GM23248 (cell line): ENCODE results near the gene PTPRT. TPM values are rescaled to one million over a fixed set of nuclear protein-coding genes. Genes with fewer than 3 reads are reported as not detected.

Experiments used
- DNase-seq: peaks from one replicate; pipeline ENCODE4 v3.0.0-alpha.2; 2015
- H2AFZ ChIP-seq: fragments of 200-600 bp; sonication (generic); 2 replicates; pipeline ENCODE4 v1.6.1; 2016; ENCODE audit warnings: antibody characterized with exemption
- H3F3A ChIP-seq: fragments of 200-600 bp; sonication (generic); 2 replicates; pipeline ENCODE4 v1.6.1; 2016; ENCODE audit warnings: mild to moderate bottlenecking, antibody characterized with exemption, mixed run types; ENCODE audit not compliant: insufficient read depth
- H3K27ac ChIP-seq: fragments of 200-600 bp; sonication (generic); 2 replicates; pipeline ENCODE4 v1.5.1; 2016; ENCODE audit warnings: mild to moderate bottlenecking
- H3K27me3 ChIP-seq: fragments of 200-600 bp; sonication (generic); replicated peaks from 2 replicates; pipeline ENCODE4 v1.6.1; 2016; ENCODE audit warnings: mild to moderate bottlenecking; ENCODE audit not compliant: insufficient read depth
- H3K36me3 ChIP-seq: fragments of 200-600 bp; sonication (generic); 2 replicates; pipeline ENCODE4 v1.6.1; 2016; ENCODE audit warnings: low read depth, mild to moderate bottlenecking
- H3K4me1 ChIP-seq: fragments of 200-600 bp; sonication (generic); 2 replicates; pipeline ENCODE4 v1.6.1; 2016; ENCODE audit warnings: mild to moderate bottlenecking; ENCODE audit not compliant: insufficient read depth
- H3K4me2 ChIP-seq: fragments of 200-600 bp; sonication (generic); one replicate; pipeline ENCODE4 v1.6.1; 2016; ENCODE audit warnings: mild to moderate bottlenecking; ENCODE audit not compliant: unreplicated experiment
- H3K4me3 ChIP-seq: fragments of 200-600 bp; sonication (generic); 2 replicates; pipeline ENCODE4 v1.5.1; 2016; ENCODE audit warnings: mild to moderate bottlenecking
- H3K79me2 ChIP-seq: fragments of 200-600 bp; sonication (generic); 2 replicates; pipeline ENCODE4 v1.6.1; 2016; ENCODE audit warnings: mild to moderate bottlenecking; ENCODE audit not compliant: insufficient read depth
- H3K9ac ChIP-seq: fragments of 200-600 bp; sonication (generic); 2 replicates; pipeline ENCODE4 v1.6.1; 2016; ENCODE audit warnings: mild to moderate bottlenecking
- H3K9me2 ChIP-seq: fragments of 200-600 bp; sonication (generic); 2 replicates; pipeline ENCODE4 v1.6.1; 2016; ENCODE audit warnings: mixed run types, mild to moderate bottlenecking, moderate library complexity; ENCODE audit not compliant: insufficient read depth
- H3K9me3 ChIP-seq: fragments of 200-600 bp; sonication (generic); one replicate; pipeline ENCODE4 v1.6.1; 2017; ENCODE audit warnings: low read depth
- H4K20me1 ChIP-seq: fragments of 200-600 bp; sonication (generic); 2 replicates; pipeline ENCODE4 v1.6.0; 2016; ENCODE audit not compliant: insufficient read depth
- EZH2 ChIP-seq: fragments of 200-600 bp; sonication (generic); IDR thresholded peaks from 2 replicates; pipeline ENCODE4 v1.6.1; 2018; ENCODE audit warnings: antibody characterized with exemption, mild to moderate bottlenecking; ENCODE audit not compliant: insufficient read depth, poor library complexity, severe bottlenecking
- EZH2phosphoT487 ChIP-seq: fragments of 200-600 bp; sonication (generic); IDR thresholded peaks from 2 replicates; pipeline ENCODE4 v1.6.1; 2018; ENCODE audit warnings: antibody characterized with exemption, moderate library complexity, mild to moderate bottlenecking, low read depth; ENCODE audit not compliant: insufficient read depth
- WGBS, 2 experiments: methylation state at CpG; one replicate each; pipeline ENCODE4 v1.1.6; 2015 to 2017; ENCODE audit warnings: low lambda C conversion rate in 2 of 2, low coverage in 1 of 2; ENCODE audit errors: missing lambda C conversion rate in 2 of 2; 5-methylcytosine and 5-hydroxymethylcytosine counted together
- in situ Hi-C: fragments of 300-500 bp; cut with MboI; formaldehyde crosslinking; loops from 2 replicates; pipeline ENCODE4 v1.15.0; 2020
- polyA plus RNA-seq: library from polyadenylated mRNA; unstranded; fragments of >200 nt; fragmentation: Nextera tagmentation; extraction: Ambion mirVana; gene quantifications from 2 replicates; pipeline ENCODE4 v1.2.1, GENCODE V29; 2016
- total RNA-seq: library from RNA; depleted of rRNA; stranded (reverse); fragments of >200 nt; shearing (Covaris generic); gene quantifications from 2 replicates; pipeline ENCODE4 v1.2.3, GENCODE V29; 2014

Gene PTPRT
- total and polyA plus RNA-seq, 2 experiments from 2014 or later = not detected

DNA sequence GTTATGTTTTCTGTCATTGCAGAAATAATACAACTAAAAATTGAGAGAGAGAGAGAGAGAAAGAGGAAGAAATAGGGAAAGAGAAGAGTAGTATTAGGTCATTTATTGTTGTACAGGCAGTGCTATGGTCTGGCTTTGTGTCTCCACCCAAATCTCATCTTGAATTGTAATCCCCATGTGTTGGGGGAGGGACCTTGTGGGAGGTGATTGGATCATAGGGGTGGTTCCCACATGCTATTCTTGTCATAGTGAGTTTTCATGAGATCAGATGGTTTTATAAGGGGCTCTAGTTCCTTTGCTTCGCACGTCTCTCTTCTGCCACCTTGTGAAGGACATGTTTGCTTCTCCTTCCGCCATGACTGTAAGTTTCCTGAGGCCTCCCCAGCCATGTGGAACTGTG, 894.1 kb downstream of the PTPRT start:
- no peak overlapping the region for H3K4me2 ChIP-seq
- no peak overlapping the region for H2AFZ ChIP-seq
- DNase-seq = no peak
- no peak overlapping the region for H3K9ac ChIP-seq
- H3K27ac ChIP-seq = no peak overlapping the region
- no peaks in the 10 kb centered on the region for H3K9me3 ChIP-seq
- H3F3A ChIP-seq = no peaks in the 10 kb centered on the region
- H3K4me3 ChIP-seq = no peak overlapping the region
- H3K9me2 ChIP-seq = no peaks in the 10 kb centered on the region
- 30 to 36% methylated on average over 3 of the region's 3 CpGs for WGBS, 2 experiments
- H4K20me1 ChIP-seq = no peaks in the 10 kb centered on the region
- H3K27me3 ChIP-seq = no peaks in the 10 kb centered on the region
- H3K4me1 ChIP-seq = no peaks in the 10 kb centered on the region
- in situ Hi-C loops = no loop called here
- no peaks in the 10 kb centered on the region for H3K36me3 ChIP-seq
- TF ChIP-seq EZH2phosphoT487 = no peak
- TF ChIP-seq EZH2 = no peak
- H3K79me2 ChIP-seq = no peaks in the 10 kb centered on the region

DNA sequence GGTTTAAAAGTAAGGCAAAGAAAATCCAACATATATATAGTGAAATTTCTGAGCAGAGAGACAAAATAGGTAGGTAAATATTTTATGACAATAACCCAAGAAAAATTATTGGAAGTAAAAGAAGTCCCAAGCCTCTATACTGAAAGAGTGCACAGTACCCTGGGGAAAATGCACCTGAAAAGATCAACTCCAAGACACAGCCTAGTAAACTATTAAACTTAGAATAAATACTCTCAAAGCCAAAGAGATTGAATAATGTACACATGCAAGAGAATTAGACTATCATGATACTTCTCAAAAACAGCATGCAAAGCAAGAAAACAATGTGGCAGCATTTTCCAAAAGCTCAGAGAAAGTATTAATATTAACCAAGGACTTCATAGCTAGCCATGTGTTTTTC, 894.7 kb downstream of the PTPRT start:
- no peaks in the 10 kb centered on the region for H3K27me3 ChIP-seq
- H3K27ac ChIP-seq = no peak overlapping the region
- H3F3A ChIP-seq = no peaks in the 10 kb centered on the region
- no peaks in the 10 kb centered on the region for H3K4me1 ChIP-seq
- no peaks in the 10 kb centered on the region for H4K20me1 ChIP-seq
- no peak overlapping the region for H3K4me2 ChIP-seq
- no peak overlapping the region for H3K9ac ChIP-seq
- TF ChIP-seq EZH2phosphoT487 (no peak), EZH2 (no peak)
- no peaks in the 10 kb centered on the region for H3K36me3 ChIP-seq
- no peak overlapping the region for H3K4me3 ChIP-seq
- DNase-seq = no peak
- no peaks in the 10 kb centered on the region for H3K9me2 ChIP-seq
- no peaks in the 10 kb centered on the region for H3K79me2 ChIP-seq
- no peak overlapping the region for H2AFZ ChIP-seq
- in situ Hi-C loops = no loop called here
- no peaks in the 10 kb centered on the region for H3K9me3 ChIP-seq

DNA sequence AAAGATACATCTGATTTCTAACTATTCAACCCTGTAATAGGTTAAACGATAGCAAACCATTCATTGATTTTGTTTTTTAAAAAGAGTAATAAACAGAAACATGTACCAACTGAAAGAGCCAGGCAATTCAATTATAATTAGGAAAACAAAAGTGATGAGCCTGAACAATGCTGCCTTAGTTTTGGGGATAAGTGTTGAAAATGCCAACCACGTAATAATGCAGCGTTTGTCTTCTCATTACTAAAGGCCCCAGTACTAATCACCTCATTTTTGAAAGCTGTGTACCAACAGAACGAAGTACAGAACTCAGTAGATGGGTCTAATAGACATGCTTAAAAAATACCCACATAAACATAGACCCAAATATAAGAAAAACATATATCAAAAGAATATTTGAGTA, 907.9 kb downstream of the PTPRT start:
- Histone ChIP-seq H3F3A (no peaks in the 10 kb centered on the region), H3K27ac (no peak overlapping the region), H3K79me2 (no peaks in the 10 kb centered on the region), H3K27me3 (no peaks in the 10 kb centered on the region), H3K9me3 (peaks cover 5% of the 10 kb centered on the region), H2AFZ (no peak overlapping the region), H3K9ac (no peak overlapping the region), H3K4me2 (no peak overlapping the region), H3K36me3 (no peaks in the 10 kb centered on the region), H3K4me1 (no peaks in the 10 kb centered on the region), H3K9me2 (no peaks in the 10 kb centered on the region), H3K4me3 (no peak overlapping the region), H4K20me1 (no peaks in the 10 kb centered on the region)
- no peak for DNase-seq
- 7 to 9% methylated on average over 4 of the region's 4 CpGs for WGBS, 2 experiments
- in situ Hi-C loops = no loop called here
- TF ChIP-seq EZH2 = no peak
- no peak for TF ChIP-seq EZH2phosphoT487

DNA sequence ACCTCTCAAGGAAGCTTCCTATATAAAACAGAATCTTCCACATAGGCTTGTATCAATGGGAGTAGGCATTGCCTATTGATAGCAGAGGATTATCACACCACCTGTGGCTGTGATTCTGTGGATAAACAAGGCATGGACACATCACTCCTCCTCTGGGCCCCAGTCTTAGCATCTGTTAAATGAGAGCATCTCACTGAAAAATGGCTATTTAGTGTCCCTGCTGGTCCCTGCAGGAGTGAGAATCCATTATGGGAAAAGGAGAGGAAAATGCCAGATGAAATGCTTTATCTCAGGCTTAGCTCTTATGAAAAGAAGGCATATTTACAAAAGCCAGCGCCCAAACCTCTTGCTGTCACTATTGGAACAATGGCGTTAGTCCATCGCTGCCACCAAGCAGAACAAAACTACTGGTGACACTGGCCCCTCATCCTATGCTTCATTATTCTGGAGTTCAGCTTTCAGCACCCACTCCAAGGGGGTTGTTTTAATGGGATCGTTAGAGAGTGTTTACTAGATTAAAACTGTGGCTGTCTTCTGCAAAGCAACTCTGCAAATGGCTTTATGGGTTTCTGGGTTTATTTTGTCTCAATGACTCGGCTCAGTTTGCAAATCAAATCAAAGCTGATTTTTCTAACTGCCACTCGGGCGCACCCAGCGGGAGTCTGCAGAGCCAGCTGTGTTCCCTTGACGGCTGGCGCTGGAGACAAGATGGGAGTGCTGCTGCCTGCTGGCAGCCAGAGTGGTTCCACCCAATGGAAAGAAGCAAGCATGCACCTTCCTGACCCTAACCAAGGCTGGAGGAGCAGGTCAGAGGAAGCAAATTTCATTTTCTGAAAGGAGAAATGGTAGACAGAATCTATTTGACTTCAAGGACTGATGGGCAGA, 912.7 kb downstream of the PTPRT start:
- H3K27me3 ChIP-seq = no peaks in the 10 kb centered on the region
- WGBS, 2 experiments = 12 to 15% methylated on average over 10 of the region's 10 CpGs

DNA sequence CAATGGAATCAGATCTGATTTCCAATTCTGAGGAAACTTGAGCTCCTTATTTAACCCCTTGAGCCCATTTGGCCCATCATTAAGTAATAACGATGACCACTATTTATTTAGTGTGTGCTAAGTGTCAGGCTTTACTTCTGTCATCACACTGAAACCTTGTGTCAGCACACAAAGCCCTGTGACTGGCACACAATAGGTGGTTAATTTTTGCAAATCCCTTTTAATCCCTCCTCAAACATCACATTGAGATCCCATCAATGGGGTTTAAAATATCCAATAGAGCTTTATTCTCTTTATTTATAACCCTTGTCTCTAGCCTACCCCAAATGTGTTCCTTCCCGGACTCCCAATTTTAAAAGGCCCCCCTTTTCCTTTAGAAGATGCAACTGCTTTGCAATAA, 914.7 kb downstream of the PTPRT start:
- H2AFZ ChIP-seq = no peak overlapping the region
- H3K9me3 ChIP-seq = no peaks in the 10 kb centered on the region
- H3K36me3 ChIP-seq = no peaks in the 10 kb centered on the region
- no peaks in the 10 kb centered on the region for H3K79me2 ChIP-seq
- TF ChIP-seq EZH2phosphoT487 = no peak
- 14 to 21% methylated on average over 2 of the region's 2 CpGs for WGBS, 2 experiments
- H3K9me2 ChIP-seq = no peaks in the 10 kb centered on the region
- H3K27ac ChIP-seq = no peak overlapping the region
- no peaks in the 10 kb centered on the region for H3K4me1 ChIP-seq
- DNase-seq = no peak
- no peaks in the 10 kb centered on the region for H3K27me3 ChIP-seq
- no peak overlapping the region for H3K4me3 ChIP-seq
- no peaks in the 10 kb centered on the region for H4K20me1 ChIP-seq
- H3K9ac ChIP-seq = no peak overlapping the region
- no peaks in the 10 kb centered on the region for H3F3A ChIP-seq
- H3K4me2 ChIP-seq = no peak overlapping the region
- in situ Hi-C loops = no loop called here

More for the DNA sequence above, 912.7 kb downstream of the PTPRT start:
- Histone ChIP-seq H3K9me2 (no peaks in the 10 kb centered on the region), H3K79me2 (no peaks in the 10 kb centered on the region), H2AFZ (no peak overlapping the region), H3K36me3 (no peaks in the 10 kb centered on the region), H4K20me1 (no peaks in the 10 kb centered on the region), H3K4me3 (no peak overlapping the region), H3K9ac (no peak overlapping the region), H3K27ac (no peak overlapping the region), H3K4me1 (no peaks in the 10 kb centered on the region), H3K4me2 (no peak overlapping the region), H3K9me3 (no peaks in the 10 kb centered on the region), H3F3A (no peaks in the 10 kb centered on the region)
- DNase-seq = no peak
- in situ Hi-C loops = no loop called here
- no peak for TF ChIP-seq EZH2phosphoT487
- no peak for TF ChIP-seq EZH2
